ENCODE results near the gene MAP3K1.

The MAP3K1 gene

DNA sequence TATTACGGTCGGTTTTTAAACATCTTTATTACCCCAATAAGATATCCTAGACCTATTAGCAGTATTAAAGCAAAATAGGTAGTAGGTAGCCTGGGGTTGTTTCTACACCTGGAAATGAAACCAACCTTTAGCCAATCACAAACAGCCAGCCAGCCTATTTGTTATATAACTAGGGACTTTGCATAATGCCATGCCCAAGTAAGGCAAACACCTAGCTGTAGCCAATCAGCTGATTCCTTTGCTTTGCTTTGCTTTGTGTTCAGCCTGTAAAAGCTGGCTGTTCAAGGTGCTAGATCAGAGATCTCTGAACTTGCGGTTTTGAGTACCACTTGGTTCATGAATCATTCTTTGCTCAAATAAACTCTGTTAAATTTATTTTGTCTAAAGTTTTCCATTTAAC lies 47.6 kb downstream of the MAP3K1 start:
- Histone ChIP-seq H3K9me3 (ENCODE audit: insufficient read depth, low read length) (no peaks in the 10 kb centered on the region), H3K4me2 (ENCODE audit: low read length) (no peak overlapping the region), H3K36me3 (replicated peaks; ENCODE audit: low read depth, low read length) (peaks cover 67% of the 10 kb centered on the region), H3K9ac (ENCODE audit: low read length) (no peak overlapping the region), H3K27ac (ENCODE audit: low read length) (no peak overlapping the region), H3K4me1 (ENCODE audit: low read length) (no peaks in the 10 kb centered on the region), H3K79me2 (ENCODE audit: low read length) (peaks cover 15% of the 10 kb centered on the region), H3K4me3 (ENCODE audit: low read length) (no peak overlapping the region), H4K20me1 (ENCODE audit: insufficient read depth, low read length) (peaks cover 19% of the 10 kb centered on the region), H3K27me3 (ENCODE audit: low read depth, low read length) (no peaks in the 10 kb centered on the region), H2AFZ (ENCODE audit: low read depth, low read length) (no peak overlapping the region)
- TF ChIP-seq, protein P1, sequence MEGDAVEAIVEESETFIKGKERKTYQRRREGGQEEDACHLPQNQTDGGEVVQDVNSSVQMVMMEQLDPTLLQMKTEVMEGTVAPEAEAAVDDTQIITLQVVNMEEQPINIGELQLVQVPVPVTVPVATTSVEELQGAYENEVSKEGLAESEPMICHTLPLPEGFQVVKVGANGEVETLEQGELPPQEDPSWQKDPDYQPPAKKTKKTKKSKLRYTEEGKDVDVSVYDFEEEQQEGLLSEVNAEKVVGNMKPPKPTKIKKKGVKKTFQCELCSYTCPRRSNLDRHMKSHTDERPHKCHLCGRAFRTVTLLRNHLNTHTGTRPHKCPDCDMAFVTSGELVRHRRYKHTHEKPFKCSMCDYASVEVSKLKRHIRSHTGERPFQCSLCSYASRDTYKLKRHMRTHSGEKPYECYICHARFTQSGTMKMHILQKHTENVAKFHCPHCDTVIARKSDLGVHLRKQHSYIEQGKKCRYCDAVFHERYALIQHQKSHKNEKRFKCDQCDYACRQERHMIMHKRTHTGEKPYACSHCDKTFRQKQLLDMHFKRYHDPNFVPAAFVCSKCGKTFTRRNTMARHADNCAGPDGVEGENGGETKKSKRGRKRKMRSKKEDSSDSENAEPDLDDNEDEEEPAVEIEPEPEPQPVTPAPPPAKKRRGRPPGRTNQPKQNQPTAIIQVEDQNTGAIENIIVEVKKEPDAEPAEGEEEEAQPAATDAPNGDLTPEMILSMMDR (IDR thresholded peaks at IDR 0.05; ENCODE audit: low read depth, low read length): no peak
- TF ChIP-seq EZH2phosphoT487 (IDR thresholded peaks at IDR 0.05; ENCODE audit: low read depth): no peak

DNA sequence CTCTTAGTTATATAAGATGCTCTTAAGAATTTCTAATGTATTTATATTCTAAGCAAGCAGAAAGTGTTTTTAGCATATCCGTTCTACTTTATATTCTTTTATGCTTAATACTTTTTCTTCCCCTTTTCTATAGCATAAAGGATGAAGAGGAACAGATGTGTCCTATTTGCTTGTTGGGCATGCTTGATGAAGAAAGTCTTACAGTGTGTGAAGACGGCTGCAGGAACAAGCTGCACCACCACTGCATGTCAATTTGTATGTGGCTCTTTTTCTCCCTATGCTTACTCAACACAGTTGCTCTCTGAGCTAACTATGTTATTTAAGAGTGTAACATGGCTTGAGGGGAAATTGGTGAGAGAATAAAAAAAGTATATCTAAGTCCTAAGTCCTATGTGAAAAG lies 56.4 kb downstream of the MAP3K1 start:
- Histone ChIP-seq H3K4me2 (ENCODE audit: low read length) (no peak overlapping the region), H3K4me3 (ENCODE audit: low read length) (no peak overlapping the region), H3K79me2 (ENCODE audit: low read length) (0 out of 2 replicates have a peak, but pooled peaks cover 3% of the 10 kb centered on the region), H3K36me3 (replicated peaks; ENCODE audit: low read depth, low read length) (peaks cover 55% of the 10 kb centered on the region), H3K4me1 (ENCODE audit: low read length) (peaks cover 13% of the 10 kb centered on the region), H4K20me1 (ENCODE audit: insufficient read depth, low read length) (peaks cover 6% of the 10 kb centered on the region; the same call in 1 of the 2 replicates), H3K9ac (ENCODE audit: low read length) (no peak overlapping the region), H3K9me3 (ENCODE audit: insufficient read depth, low read length) (no peaks in the 10 kb centered on the region), H3K27ac (ENCODE audit: low read length) (no peak overlapping the region), H3K27me3 (ENCODE audit: low read depth, low read length) (no peaks in the 10 kb centered on the region), H2AFZ (ENCODE audit: low read depth, low read length) (no peak overlapping the region)
- TF ChIP-seq, protein P1 (IDR thresholded peaks at IDR 0.05; ENCODE audit: low read depth, low read length): no peak
- TF ChIP-seq EZH2phosphoT487 (IDR thresholded peaks at IDR 0.05; ENCODE audit: low read depth): no peak

DNA sequence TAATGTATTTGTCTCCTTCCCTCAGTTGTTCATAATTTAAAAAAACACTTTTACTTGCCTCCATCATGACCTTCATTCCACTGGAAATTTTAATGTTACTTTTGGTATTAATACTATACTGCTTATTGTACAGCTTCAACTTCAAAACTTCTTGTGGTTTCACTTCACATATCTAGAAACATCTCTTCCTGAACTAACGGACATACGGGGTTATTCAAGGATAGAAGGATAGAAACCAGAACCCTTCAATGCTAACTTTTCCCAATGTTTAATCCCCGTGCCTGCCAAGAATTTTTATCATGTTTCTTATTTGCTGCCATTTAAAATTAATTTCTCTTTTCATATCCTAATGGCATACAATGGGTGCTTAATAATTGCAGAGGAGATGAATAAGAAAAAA lies 57.7 kb downstream of the MAP3K1 start:
- no peak overlapping the region for H3K4me2 ChIP-seq (ENCODE audit: low read length)
- H3K27me3 ChIP-seq (ENCODE audit: low read depth, low read length): no peaks in the 10 kb centered on the region
- H3K27ac ChIP-seq (ENCODE audit: low read length): no peak overlapping the region
- H4K20me1 ChIP-seq (ENCODE audit: insufficient read depth, low read length): peaks cover 6% of the 10 kb centered on the region; the same call in 1 of the 2 replicates
- H3K36me3 ChIP-seq (replicated peaks; ENCODE audit: low read depth, low read length): peaks cover 45% of the 10 kb centered on the region
- H3K9me3 ChIP-seq (ENCODE audit: insufficient read depth, low read length): no peaks in the 10 kb centered on the region
- peaks cover 13% of the 10 kb centered on the region for H3K4me1 ChIP-seq (ENCODE audit: low read length)
- H3K79me2 ChIP-seq (ENCODE audit: low read length): peaks cover 7% of the 10 kb centered on the region
- no peak overlapping the region for H3K4me3 ChIP-seq (ENCODE audit: low read length)
- no peak overlapping the region for H2AFZ ChIP-seq (ENCODE audit: low read depth, low read length)
- H3K9ac ChIP-seq (ENCODE audit: low read length): no peak overlapping the region
- TF ChIP-seq EZH2phosphoT487 (IDR thresholded peaks at IDR 0.05; ENCODE audit: low read depth): no peak
- TF ChIP-seq, protein P1 (IDR thresholded peaks at IDR 0.05; ENCODE audit: low read depth, low read length): no peak

DNA sequence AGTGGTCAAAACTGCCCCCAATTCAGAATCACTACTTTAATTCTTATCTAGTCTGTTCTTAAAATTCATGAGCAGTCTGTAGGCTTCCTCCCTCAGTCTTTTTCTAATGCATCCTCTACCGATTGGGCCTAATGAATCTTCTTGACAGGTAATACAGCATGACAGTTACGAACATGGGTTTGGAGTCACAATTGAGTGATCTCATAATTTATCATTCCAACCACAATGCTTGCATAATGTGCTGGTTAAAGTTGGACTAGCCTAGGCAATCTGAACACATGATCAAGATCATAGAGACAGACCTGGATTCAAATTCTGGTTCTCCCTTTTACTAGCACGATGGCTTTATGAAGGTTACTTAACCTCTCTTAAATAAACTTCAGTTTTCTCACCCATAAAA lies 61.0 kb downstream of the MAP3K1 start:
- no peak overlapping the region for H3K9ac ChIP-seq (ENCODE audit: low read length)
- H3K79me2 ChIP-seq (ENCODE audit: low read length): peaks cover 7% of the 10 kb centered on the region
- H3K4me2 ChIP-seq (ENCODE audit: low read length): no peak overlapping the region
- H2AFZ ChIP-seq (ENCODE audit: low read depth, low read length): no peak overlapping the region
- H3K27ac ChIP-seq (ENCODE audit: low read length): no peak overlapping the region
- H3K4me1 ChIP-seq (ENCODE audit: low read length): peaks cover 13% of the 10 kb centered on the region
- H4K20me1 ChIP-seq (ENCODE audit: insufficient read depth, low read length): peaks cover 6% of the 10 kb centered on the region; the same call in 1 of the 2 replicates
- TF ChIP-seq, protein P1 (IDR thresholded peaks at IDR 0.05; ENCODE audit: low read depth, low read length): no peak
- no peak for TF ChIP-seq EZH2phosphoT487 (IDR thresholded peaks at IDR 0.05; ENCODE audit: low read depth)
- H3K4me3 ChIP-seq (ENCODE audit: low read length): no peak overlapping the region
- H3K9me3 ChIP-seq (ENCODE audit: insufficient read depth, low read length): no peaks in the 10 kb centered on the region
- peaks cover 67% of the 10 kb centered on the region for H3K36me3 ChIP-seq (replicated peaks; ENCODE audit: low read depth, low read length)
- H3K27me3 ChIP-seq (ENCODE audit: low read depth, low read length): no peaks in the 10 kb centered on the region

All from OCI-LY3 (cell line).